ENCODE measurements around the gene SFXN3.
A peak's percentile ranks its signal among the peaks of the same experiment; 100 is the strongest.

SFXN3 gene

GRCh38 chr10:101021692-101022251, 9.3 kb upstream of the SFXN3 start:
- TF ChIP-seq YY1 (IDR thresholded peaks at IDR 0.05; ENCODE audit: low read depth) = no peak

GRCh38 chr10:101022967-101023705, 7.9 kb upstream of the SFXN3 start:
- TF ChIP-seq EGR1 (IDR thresholded peaks at IDR 0.05) (no peak), TEAD4 (IDR thresholded peaks at IDR 0.05) (no peak), EP300 (IDR thresholded peaks at IDR 0.05; ENCODE audit: borderline replicate concordance) (no peak), MAX (IDR thresholded peaks at IDR 0.05) (no peak), TCF12 (IDR thresholded peaks at IDR 0.05; ENCODE audit: low read depth) (no peak), NFIC (IDR thresholded peaks at IDR 0.05) (no peak), ZBTB7A (IDR thresholded peaks at IDR 0.05; ENCODE audit: low read depth) (no peak), YY1 (IDR thresholded peaks at IDR 0.05; ENCODE audit: low read depth) (no peak), TAF1 (IDR thresholded peaks at IDR 0.05; ENCODE audit: low read depth) (no peak), REST (IDR thresholded peaks at IDR 0.05; ENCODE audit: low read depth) (no peak), CREB1 (IDR thresholded peaks at IDR 0.05; ENCODE audit: low read depth) (no peak), USF1 (IDR thresholded peaks at IDR 0.05) (no peak), CEBPB (IDR thresholded peaks at IDR 0.05) (no peak)

GRCh38 chr10:101027106-101027720, 3.8 kb upstream of the SFXN3 start:
- no peak for TF ChIP-seq EP300 (IDR thresholded peaks at IDR 0.05; ENCODE audit: borderline replicate concordance)
- no peak for TF ChIP-seq FOXM1 (IDR thresholded peaks at IDR 0.05; ENCODE audit: borderline replicate concordance, low read depth)
- TF ChIP-seq EGR1 (IDR thresholded peaks at IDR 0.05) = no peak
- TF ChIP-seq TEAD4 (IDR thresholded peaks at IDR 0.05) = no peak
- TF ChIP-seq MAX (IDR thresholded peaks at IDR 0.05) = no peak
- TF ChIP-seq CEBPB (IDR thresholded peaks at IDR 0.05) = no peak
- no peak for TF ChIP-seq RAD21 (IDR thresholded peaks at IDR 0.05; ENCODE audit: low read depth)

- TF ChIP-seq EP300 (IDR thresholded peaks at IDR 0.05; ENCODE audit: borderline replicate concordance) (peak; percentile 35; the same call in 1 of the 2 replicates), NFIC (IDR thresholded peaks at IDR 0.05) (0 out of 2 replicates have a peak, but pooled peaks have one; percentile 32), REST (IDR thresholded peaks at IDR 0.05; ENCODE audit: low read depth) (no peak)
These were observed 2.3 kb upstream of the SFXN3 start for GRCh38 chr10:101028446-101029337.

- TF ChIP-seq TEAD4 (IDR thresholded peaks at IDR 0.05) (no peak), MAX (IDR thresholded peaks at IDR 0.05) (no peak), REST (IDR thresholded peaks at IDR 0.05; ENCODE audit: low read depth) (no peak), FOXM1 (IDR thresholded peaks at IDR 0.05; ENCODE audit: borderline replicate concordance, low read depth) (no peak), NFIC (IDR thresholded peaks at IDR 0.05) (no peak)
These were observed 1.3 kb upstream of the SFXN3 start for GRCh38 chr10:101029520-101030295.
